ENCODE data around the gene IGF2R. TPM values are rescaled to one million over a fixed set of nuclear protein-coding genes. Genes with fewer than 3 reads are reported as not detected.

Gene IGF2R
- polyA plus RNA-seq, 1 donor (not counting 4 experiments of a cell fraction or from before 2014, with no cell fraction given), result 40.9 TPM

GRCh38 chr6:159997498-159998101 is 28.7 kb downstream of the IGF2R start:
- no peak overlapping the region for H3K9ac ChIP-seq (ENCODE audit: control insufficient read depth, extremely low read depth, insufficient read depth, low read length)
- dilution Hi-C loops (cut with MboI; ENCODE audit: extremely low pct_ligation_motif_present, low sequenced_read_pairs), result no loop called here
- H3K79me2 ChIP-seq (ENCODE audit: control insufficient read depth, insufficient read depth, low read length), result peaks cover 85% of the 10 kb centered on the region
- FAIRE-seq, result no peak
- peaks cover 4% of the 10 kb centered on the region for H3K9me1 ChIP-seq (ENCODE audit: control insufficient read depth, extremely low read depth, insufficient read depth, low read length)
- H3K9me3 ChIP-seq (ENCODE audit: control insufficient read depth, low read depth, low read length), result no peaks in the 10 kb centered on the region
- peaks cover 0 to 11% of the 10 kb centered on the region in 2 experiments for H3K36me3 ChIP-seq (ENCODE audit: control insufficient read depth in 2 of 2, extremely low read depth in 1 of 2, insufficient read depth in 2 of 2, low read length in 2 of 2)
- H4K20me1 ChIP-seq (ENCODE audit: control insufficient read depth, extremely low read depth, insufficient read depth, low read length), result peaks cover 6% of the 10 kb centered on the region
- peaks cover 15% of the 10 kb centered on the region for H3K4me1 ChIP-seq (ENCODE audit: control insufficient read depth, extremely low read depth, insufficient read depth, low read length)
- DNase-seq (ENCODE audit: low read depth, low spot score), result no peak
- no peak overlapping the region for H3K4me3 ChIP-seq (ENCODE audit: control insufficient read depth in 2 of 3, extremely low read depth in 1 of 3, insufficient read depth in 2 of 3, low read depth in 1 of 3, low read length in 3 of 3)
- no peak overlapping the region for H3K27ac ChIP-seq (ENCODE audit: control insufficient read depth, insufficient read depth, low read length)
- H2AFZ ChIP-seq (ENCODE audit: control insufficient read depth, low read length), result no peak overlapping the region
- no peak for TF ChIP-seq EZH2 (IDR thresholded peaks at IDR 0.05; ENCODE audit: low read length)
- TF ChIP-seq CTCF (optimal IDR thresholded peaks at IDR 0.05 in 1 of 3, IDR thresholded peaks at IDR 0.05 in 1 of 3, conservative IDR thresholded peaks at IDR 0.05 in 1 of 3; ENCODE audit: extremely low read depth in 1 of 3, insufficient read depth in 2 of 3, low read length in 3 of 3), result no peak
- no peaks in the 10 kb centered on the region for H3K27me3 ChIP-seq (ENCODE audit: control insufficient read depth, extremely low read depth, insufficient read depth, low read length)
- H3K4me2 ChIP-seq (ENCODE audit: control insufficient read depth, extremely low read depth, insufficient read depth, low read depth, low read length), result no peak overlapping the region

GRCh38 chr6:159998538-159998937 is 29.7 kb downstream of the IGF2R start:
- TF ChIP-seq CTCF (optimal IDR thresholded peaks at IDR 0.05 in 1 of 3, IDR thresholded peaks at IDR 0.05 in 1 of 3, conservative IDR thresholded peaks at IDR 0.05 in 1 of 3; ENCODE audit: extremely low read depth in 1 of 3, insufficient read depth in 2 of 3, low read length in 3 of 3) (no peak), EZH2 (IDR thresholded peaks at IDR 0.05; ENCODE audit: low read length) (no peak)
- H3K27ac ChIP-seq (ENCODE audit: control insufficient read depth, insufficient read depth, low read length), result no peak overlapping the region
- peaks cover 83% of the 10 kb centered on the region for H3K79me2 ChIP-seq (ENCODE audit: control insufficient read depth, insufficient read depth, low read length)
- DNase-seq (ENCODE audit: low read depth, low spot score) (no peak), FAIRE-seq (no peak)
- H3K27me3 ChIP-seq (ENCODE audit: control insufficient read depth, extremely low read depth, insufficient read depth, low read length), result no peaks in the 10 kb centered on the region
- no peaks in the 10 kb centered on the region for H3K9me3 ChIP-seq (ENCODE audit: control insufficient read depth, low read depth, low read length)
- peaks cover 4% of the 10 kb centered on the region for H3K9me1 ChIP-seq (ENCODE audit: control insufficient read depth, extremely low read depth, insufficient read depth, low read length)
- H2AFZ ChIP-seq (ENCODE audit: control insufficient read depth, low read length), result no peak overlapping the region
- dilution Hi-C loops (cut with MboI; ENCODE audit: extremely low pct_ligation_motif_present, low sequenced_read_pairs), result no loop called here
- peaks cover 0 to 11% of the 10 kb centered on the region in 2 experiments for H3K36me3 ChIP-seq (ENCODE audit: control insufficient read depth in 2 of 2, extremely low read depth in 1 of 2, insufficient read depth in 2 of 2, low read length in 2 of 2)
- H3K9ac ChIP-seq (ENCODE audit: control insufficient read depth, extremely low read depth, insufficient read depth, low read length), result no peak overlapping the region
- peaks cover 9% of the 10 kb centered on the region for H4K20me1 ChIP-seq (ENCODE audit: control insufficient read depth, extremely low read depth, insufficient read depth, low read length)
- H3K4me3 ChIP-seq (ENCODE audit: control insufficient read depth in 2 of 3, extremely low read depth in 1 of 3, insufficient read depth in 2 of 3, low read depth in 1 of 3, low read length in 3 of 3), result no peak overlapping the region
- peaks cover 15% of the 10 kb centered on the region for H3K4me1 ChIP-seq (ENCODE audit: control insufficient read depth, extremely low read depth, insufficient read depth, low read length)
- H3K4me2 ChIP-seq (ENCODE audit: control insufficient read depth, extremely low read depth, insufficient read depth, low read depth, low read length), result no peak overlapping the region

Data from keratinocyte (primary cell).